Naive B cell (primary cell): ENCODE data around the gene SYT13. TPM values are rescaled to one million over a fixed set of nuclear protein-coding genes. Genes with fewer than 3 reads are reported as not detected.

Experiments used
- ATAC-seq, 2 donors: fragments of 150-1000 bp; cut with Tn5 transposase; 2 replicates each; pipeline ENCODE4 v1.10.0; 2021; ENCODE audit warnings: low read depth in 2 of 2, mild to moderate bottlenecking in 2 of 2, moderate library complexity in 2 of 2
- DNase-seq: peaks from one replicate; pipeline ENCODE4 v3.0.0; 2022
- H3K27ac Mint-ChIP-seq, 6 donors: one replicate each; pipeline ENCODE4 v1.8.0; 2020 to 2022; ENCODE audit warnings: mild to moderate bottlenecking in 6 of 6, mixed read lengths in 6 of 6, moderate library complexity in 5 of 6, inconsistent platforms in 2 of 6
- H3K27me3 Mint-ChIP-seq, 3 donors: one replicate each; pipeline ENCODE4 v1.8.0; 2021 to 2022; ENCODE audit warnings: mixed read lengths in 3 of 3, mild to moderate bottlenecking in 1 of 3
- H3K36me3 Mint-ChIP-seq, 2 donors: one replicate each; pipeline ENCODE4 v1.8.0; 2020 to 2022; ENCODE audit warnings: mixed read lengths in 2 of 2, inconsistent platforms in 1 of 2, mild to moderate bottlenecking in 1 of 2
- H3K4me1 Mint-ChIP-seq, 3 donors: one replicate each; pipeline ENCODE4 v1.8.0; 2020 to 2022; ENCODE audit warnings: mixed read lengths in 3 of 3, inconsistent platforms in 1 of 3, mild to moderate bottlenecking in 1 of 3, moderate library complexity in 1 of 3
- H3K4me3 Mint-ChIP-seq, 8 donors: one replicate each; pipeline ENCODE4 v1.8.0; 2020 to 2022; ENCODE audit warnings: mild to moderate bottlenecking in 8 of 8, mixed read lengths in 8 of 8, moderate library complexity in 8 of 8, inconsistent platforms in 2 of 8
- H3K9me3 Mint-ChIP-seq, 7 donors: one replicate each; pipeline ENCODE4 v1.8.0; 2020 to 2022; ENCODE audit warnings: mixed read lengths in 7 of 7, mild to moderate bottlenecking in 5 of 7, inconsistent platforms in 2 of 7, moderate library complexity in 1 of 7
- polyA plus RNA-seq, 6 donors: library from polyadenylated mRNA; unstranded; fragments of 300-500 nt; fragmentation: Illumina TruSeq; gene quantifications; one replicate each; pipeline ENCODE4 v1.2.3, GENCODE V29; 2021; ENCODE audit warnings: low read depth in 6 of 6

The SYT13 gene
- polyA plus RNA-seq, 6 donors from 2014 or later = not detected

DNA sequence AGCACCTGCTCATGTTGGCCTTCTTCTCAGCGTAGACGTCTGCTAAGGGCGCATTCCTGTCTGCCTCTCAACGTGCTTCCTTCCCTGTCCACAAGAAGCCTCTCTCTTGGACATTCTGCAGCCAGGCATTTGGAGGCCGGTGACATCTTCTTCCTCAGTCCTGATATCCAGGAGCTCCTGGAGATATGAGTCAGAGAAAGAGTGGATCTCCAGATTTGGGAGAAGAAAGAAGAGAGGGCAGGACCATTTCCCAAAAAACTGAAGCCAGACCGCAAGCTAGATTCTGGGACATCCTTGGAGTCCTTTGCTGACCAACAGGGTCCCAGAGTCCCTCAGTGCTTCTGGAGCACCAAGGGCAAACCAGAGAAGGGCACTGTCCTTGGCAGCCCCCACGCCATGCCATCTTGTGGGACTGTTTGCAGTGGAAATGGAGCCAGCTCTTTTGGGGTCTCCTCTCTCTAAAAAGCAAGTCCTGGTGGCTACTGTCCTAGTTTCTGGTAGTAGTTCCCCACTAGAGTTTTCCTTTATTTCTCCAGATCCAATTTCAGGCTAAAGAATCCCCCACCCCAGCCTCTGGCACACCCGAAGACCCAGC is 36.1 kb upstream of the SYT13 start:
- Mint-ChIP-seq H3K27ac (no peak overlapping the region), H3K4me3 (peak overlapping the region in 1 of 8 donors; percentile 6), H3K4me1 (no peaks in the 10 kb centered on the region), H3K27me3 (peaks cover 34 to 65% (median 57%) of the 10 kb centered on the region in 3 donors), H3K9me3 (peaks cover 0 to 8% (median 6%) of the 10 kb centered on the region in 7 donors), H3K36me3 (peaks cover 5 to 6% of the 10 kb centered on the region in 2 donors)
- ATAC-seq (no peak), DNase-seq (no peak)

DNA sequence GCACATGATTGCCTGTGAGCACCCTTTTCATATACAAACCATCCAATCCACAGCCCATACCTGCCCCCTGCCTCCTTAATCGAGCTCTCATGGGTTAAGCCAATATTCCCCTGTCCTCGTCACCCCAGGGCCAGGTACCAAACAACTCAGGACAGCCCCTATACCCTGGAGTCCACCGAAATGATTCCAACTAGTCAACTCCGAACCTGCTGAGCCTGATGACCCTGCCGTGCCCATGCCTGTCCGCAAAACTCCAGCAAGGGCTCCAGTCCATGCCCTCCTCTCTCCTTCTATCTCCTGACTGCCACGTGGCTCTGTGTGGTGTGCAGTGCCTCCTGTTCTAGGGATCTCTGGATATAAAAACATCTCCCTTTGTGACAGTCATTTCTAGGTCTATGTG is 35.5 kb upstream of the SYT13 start:
- H3K4me1 Mint-ChIP-seq = no peaks in the 10 kb centered on the region
- H3K9me3 Mint-ChIP-seq = peaks cover 0 to 4% (median under 1%) of the 10 kb centered on the region in 7 donors
- DNase-seq (no peak), ATAC-seq (no peak)
- peaks cover 31 to 65% (median 52%) of the 10 kb centered on the region in 3 donors for H3K27me3 Mint-ChIP-seq
- H3K36me3 Mint-ChIP-seq = peaks cover 0 to under 1% of the 10 kb centered on the region in 2 donors
- no peak overlapping the region for H3K27ac Mint-ChIP-seq
- H3K4me3 Mint-ChIP-seq = no peak overlapping the region

DNA sequence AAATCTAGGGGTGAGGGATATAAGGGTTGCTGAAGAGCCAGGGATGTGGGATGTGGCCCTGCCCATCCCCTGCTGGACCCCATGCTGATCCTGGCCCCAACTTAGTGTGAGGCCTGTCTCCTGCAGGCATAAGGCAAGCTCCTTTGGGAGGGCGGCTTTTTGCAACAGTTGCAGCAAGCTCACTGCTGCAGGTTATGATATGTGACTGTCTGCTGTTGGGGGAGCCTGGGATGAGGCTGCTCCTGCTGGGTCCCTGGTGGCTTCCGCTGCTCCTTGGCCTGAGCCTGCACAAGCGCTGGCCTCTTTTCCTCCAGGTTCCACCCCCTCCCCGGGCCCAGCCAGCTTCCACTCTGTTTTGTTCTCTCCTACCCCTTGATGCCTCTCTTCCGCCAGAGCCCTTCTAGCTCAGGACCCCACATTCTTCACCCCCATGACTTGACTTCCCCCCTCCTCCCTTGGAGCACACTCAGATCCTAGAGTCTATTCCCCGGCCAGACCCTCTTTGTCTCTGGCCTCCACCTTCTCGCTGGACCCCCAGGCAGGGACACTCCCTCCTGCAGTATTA is 35.0 kb upstream of the SYT13 start:
- peaks cover 32 to 67% (median 53%) of the 10 kb centered on the region in 3 donors for H3K27me3 Mint-ChIP-seq
- H3K36me3 Mint-ChIP-seq = no peaks in the 10 kb centered on the region
- no peaks in the 10 kb centered on the region for H3K4me1 Mint-ChIP-seq
- no peak for ATAC-seq
- peaks cover 0 to 2% (median 0%) of the 10 kb centered on the region in 7 donors for H3K9me3 Mint-ChIP-seq
- no peak overlapping the region for H3K27ac Mint-ChIP-seq
- H3K4me3 Mint-ChIP-seq = no peak overlapping the region
- DNase-seq = no peak

GRCh38 chr11:45320371-45320770 is 34.2 kb upstream of the SYT13 start:
- peaks cover 34 to 64% (median 47%) of the 10 kb centered on the region in 3 donors for H3K27me3 Mint-ChIP-seq
- H3K9me3 Mint-ChIP-seq = peaks cover 0 to 2% (median 0%) of the 10 kb centered on the region in 7 donors
- no peaks in the 10 kb centered on the region for H3K36me3 Mint-ChIP-seq
- DNase-seq (no peak), ATAC-seq (no peak)
- H3K4me1 Mint-ChIP-seq = no peaks in the 10 kb centered on the region
- H3K27ac Mint-ChIP-seq = no peak overlapping the region
- H3K4me3 Mint-ChIP-seq = no peak overlapping the region

GRCh38 chr11:45319077-45319476 is 32.9 kb upstream of the SYT13 start:
- Mint-ChIP-seq H3K9me3 (peaks cover 0 to 2% (median 0%) of the 10 kb centered on the region in 7 donors), H3K36me3 (no peaks in the 10 kb centered on the region), H3K27ac (no peak overlapping the region), H3K4me3 (no peak overlapping the region), H3K4me1 (no peaks in the 10 kb centered on the region), H3K27me3 (peaks cover 43 to 72% (median 47%) of the 10 kb centered on the region in 3 donors)
- ATAC-seq = no peak
- no peak for DNase-seq

GRCh38 chr11:45318516-45318915 is 32.4 kb upstream of the SYT13 start:
- no peak for ATAC-seq
- Mint-ChIP-seq H3K9me3 (peaks cover 0 to 2% (median 0%) of the 10 kb centered on the region in 7 donors), H3K4me3 (no peak overlapping the region), H3K36me3 (no peaks in the 10 kb centered on the region), H3K27me3 (peaks cover 43 to 73% (median 44%) of the 10 kb centered on the region in 3 donors), H3K4me1 (no peaks in the 10 kb centered on the region), H3K27ac (no peak overlapping the region)
- DNase-seq = no peak

- ATAC-seq = no peak
- no peak overlapping the region for H3K27ac Mint-ChIP-seq
- H3K27me3 Mint-ChIP-seq = peaks cover 27 to 56% (median 40%) of the 10 kb centered on the region in 3 donors
- no peak for DNase-seq
- H3K4me3 Mint-ChIP-seq = no peak overlapping the region
- H3K4me1 Mint-ChIP-seq = no peaks in the 10 kb centered on the region
- peaks cover 0 to 2% (median 0%) of the 10 kb centered on the region in 7 donors for H3K9me3 Mint-ChIP-seq
- no peaks in the 10 kb centered on the region for H3K36me3 Mint-ChIP-seq
Measured at GRCh38 chr11:45316258-45316657, 30.1 kb upstream of the SYT13 start.

DNA sequence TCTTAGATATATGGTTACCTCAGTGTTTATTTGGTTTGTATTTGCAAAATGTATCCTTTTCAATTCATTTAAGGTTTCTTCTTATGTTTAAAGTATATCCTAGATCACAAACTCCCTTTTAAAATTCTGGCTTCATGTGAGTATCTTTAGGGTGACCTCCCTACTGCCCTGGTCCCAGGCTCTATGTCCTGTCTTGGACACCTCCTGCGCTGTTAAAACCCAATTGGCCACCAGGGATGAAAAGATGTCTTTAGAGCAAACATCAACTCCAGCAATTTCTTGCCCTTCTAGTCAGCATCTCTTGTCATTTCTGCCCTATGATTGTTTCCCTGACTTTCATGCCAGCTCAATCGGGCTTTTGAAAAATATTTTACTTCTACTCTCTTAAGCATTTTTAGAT is 28.8 kb upstream of the SYT13 start:
- Mint-ChIP-seq H3K27me3 (peaks cover 28 to 53% (median 48%) of the 10 kb centered on the region in 3 donors), H3K36me3 (no peaks in the 10 kb centered on the region), H3K9me3 (peaks cover 0 to 8% (median 0%) of the 10 kb centered on the region in 7 donors), H3K27ac (peak overlapping the region in 1 of 6 donors; percentile 56), H3K4me1 (no peaks in the 10 kb centered on the region), H3K4me3 (no peak overlapping the region)
- DNase-seq (no peak), ATAC-seq (no peak)

GRCh38 chr11:45313171-45313865 is 27.2 kb upstream of the SYT13 start:
- Mint-ChIP-seq H3K4me1 (no peaks in the 10 kb centered on the region), H3K27me3 (peaks cover 28 to 45% (median 37%) of the 10 kb centered on the region in 3 donors), H3K27ac (no peak overlapping the region), H3K4me3 (no peak overlapping the region), H3K9me3 (peaks cover 0 to 6% (median 0%) of the 10 kb centered on the region in 7 donors), H3K36me3 (no peaks in the 10 kb centered on the region)
- DNase-seq = no peak
- ATAC-seq = no peak

DNA sequence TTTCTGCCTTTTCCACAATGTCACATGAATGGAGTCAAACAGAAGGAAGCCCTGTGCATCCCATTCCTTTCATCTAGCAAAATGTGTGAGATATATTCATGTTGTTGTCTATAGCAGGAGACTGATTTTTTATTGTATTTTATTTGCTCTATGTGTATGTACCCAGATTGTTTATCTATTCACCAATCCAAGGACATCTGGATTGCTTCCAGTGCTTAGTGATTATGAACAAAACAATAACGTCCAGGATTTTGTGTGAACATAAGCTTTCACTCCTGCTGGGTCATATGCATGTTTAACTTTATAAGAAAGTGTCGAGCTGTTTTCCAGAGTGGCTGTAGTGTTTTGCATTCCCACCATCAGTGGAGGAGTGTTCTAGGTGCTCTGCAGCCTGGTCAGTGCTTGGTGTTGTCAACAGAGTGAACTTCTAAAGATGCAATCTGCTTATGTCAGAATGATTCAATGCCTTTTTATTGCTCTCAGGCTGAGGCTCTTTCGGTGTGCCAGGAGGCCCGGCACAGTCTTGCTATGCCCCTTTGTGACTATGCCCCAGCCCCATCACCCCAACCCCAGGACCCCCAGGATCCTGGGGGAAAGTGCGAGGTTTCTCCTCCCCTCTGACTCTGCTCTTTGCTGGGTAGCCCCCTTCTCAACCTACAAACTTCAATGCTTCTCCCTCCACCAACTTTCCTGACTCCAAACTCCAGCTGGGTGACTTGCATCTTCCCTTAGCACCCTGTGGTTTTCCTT is 19.9 kb upstream of the SYT13 start:
- peaks cover 8 to 13% (median 9%) of the 10 kb centered on the region in 3 donors for H3K27me3 Mint-ChIP-seq
- H3K27ac Mint-ChIP-seq = no peak overlapping the region
- H3K4me3 Mint-ChIP-seq = no peak overlapping the region
- no peaks in the 10 kb centered on the region for H3K36me3 Mint-ChIP-seq
- DNase-seq (no peak), ATAC-seq (no peak)
- peaks cover 12 to 16% (median 14%) of the 10 kb centered on the region in 3 donors for H3K4me1 Mint-ChIP-seq
- H3K9me3 Mint-ChIP-seq = peaks cover 0 to 6% (median 0%) of the 10 kb centered on the region in 7 donors

GRCh38 chr11:45304992-45305335 is 18.8 kb upstream of the SYT13 start:
- Mint-ChIP-seq H3K4me1 (peaks cover 13 to 18% (median 16%) of the 10 kb centered on the region in 3 donors), H3K4me3 (no peak overlapping the region), H3K9me3 (no peaks in the 10 kb centered on the region), H3K36me3 (no peaks in the 10 kb centered on the region), H3K27ac (peak overlapping the region in 1 of 6 donors; percentile 11), H3K27me3 (peaks cover 0 to 13% (median 4%) of the 10 kb centered on the region in 3 donors)
- ATAC-seq (no peak), DNase-seq (no peak)

GRCh38 chr11:45304111-45304991 is 18.2 kb upstream of the SYT13 start:
- no peaks in the 10 kb centered on the region for H3K9me3 Mint-ChIP-seq
- H3K36me3 Mint-ChIP-seq = no peaks in the 10 kb centered on the region
- H3K4me3 Mint-ChIP-seq = no peak overlapping the region
- peaks cover 16 to 18% (median 16%) of the 10 kb centered on the region in 3 donors for H3K4me1 Mint-ChIP-seq
- H3K27ac Mint-ChIP-seq = peak overlapping the region in 2 of 6 donors; percentile 7 to 11
- DNase-seq = no peak
- H3K27me3 Mint-ChIP-seq = peaks cover 0 to 13% (median 4%) of the 10 kb centered on the region in 3 donors
- no peak for ATAC-seq
